ENCODE results near the gene SERHL2. TPM values are rescaled to one million over a fixed set of nuclear protein-coding genes. Genes with fewer than 3 reads are reported as not detected.
"Not testable (repeated sequence)": the region's sequence is repeated elsewhere in the genome, so short reads cannot be mapped to it uniquely, and the experiment has no call there.

Gene SERHL2
- total RNA-seq, 1 experiment from 2014 or later: 1.1 TPM

DNA sequence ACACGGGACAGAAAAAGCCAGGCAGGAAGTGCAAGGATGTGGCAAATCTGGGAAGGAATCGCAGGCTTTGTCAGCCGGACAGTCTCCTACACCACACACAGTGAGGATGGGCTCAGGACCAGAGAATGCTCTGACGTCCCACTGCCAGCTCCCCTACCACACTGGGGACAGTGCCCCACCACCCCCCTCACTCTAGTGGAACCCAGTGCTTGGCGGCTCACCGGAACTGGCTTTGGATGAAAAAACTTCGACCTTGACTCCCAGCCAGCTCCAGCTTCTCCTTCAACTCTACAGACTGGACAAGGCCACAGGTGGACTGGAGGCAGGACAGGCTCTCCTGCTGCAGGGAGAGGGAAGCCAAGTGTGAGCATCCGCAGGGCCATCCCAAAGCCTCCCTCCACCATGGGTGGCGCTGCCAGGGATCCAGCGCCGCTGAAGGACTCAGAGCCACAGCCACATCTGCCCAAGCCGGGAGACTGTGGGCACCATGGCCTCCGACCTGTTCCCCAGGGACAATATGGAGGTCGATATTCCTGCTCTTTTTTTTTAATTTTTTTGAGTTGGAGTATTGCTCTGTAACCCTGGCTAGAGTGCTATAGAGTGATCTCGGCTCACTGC lies 24.0 kb downstream of the SERHL2 start:
- DNase-seq (ENCODE audit: low spot score) (no peak), ATAC-seq (no peak)
- Mint-ChIP-seq H3K36me3 (peaks cover 24% of the 10 kb centered on the region), H3K27ac (no peak overlapping the region), H3K4me1 (peaks cover 6% of the 10 kb centered on the region), H3K4me3 (no peak overlapping the region), H3K27me3 (ENCODE audit: low read depth) (no peaks in the 10 kb centered on the region), H3K9me3 (no peaks in the 10 kb centered on the region)
- TF ChIP-seq ZNF263 (CRISPR knock-in tag; IDR thresholded peaks at IDR 0.05; ENCODE audit: low read depth) (no peak), ZNF416 (CRISPR knock-in tag; IDR thresholded peaks at IDR 0.05) (no peak), SMAD4 (CRISPR knock-in tag; IDR thresholded peaks at IDR 0.05) (no peak), SOX15 (CRISPR knock-in tag; IDR thresholded peaks at IDR 0.05) (no peak)
- ChIA-PET CTCF (no interaction called here), POLR2A (no interaction called here)

DNA sequence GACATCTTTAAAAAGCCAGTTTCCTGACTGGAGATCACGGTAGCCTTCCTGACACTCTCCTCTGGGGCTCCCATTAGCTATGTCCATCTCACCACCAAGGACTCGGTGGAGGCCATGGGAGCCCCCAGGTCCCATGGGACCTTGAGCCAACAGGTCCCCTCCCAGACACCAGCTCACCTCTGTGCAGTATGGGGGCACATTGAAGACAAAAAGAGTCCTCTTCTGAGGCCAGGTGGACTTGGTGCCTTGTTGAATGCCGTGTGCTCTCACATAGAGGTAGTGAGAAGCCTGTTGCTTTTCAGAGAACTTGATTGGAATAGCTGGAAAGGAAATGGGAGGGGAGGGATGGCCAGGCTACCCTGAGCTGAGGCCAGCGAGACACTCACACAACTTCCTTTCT lies 26.3 kb downstream of the SERHL2 start:
- H3K36me3 Mint-ChIP-seq: peaks cover 26% of the 10 kb centered on the region
- H3K27me3 Mint-ChIP-seq (ENCODE audit: low read depth); H3K9me3 Mint-ChIP-seq; H3K4me1 Mint-ChIP-seq; H3K27ac Mint-ChIP-seq; DNase-seq (ENCODE audit: low spot score); ATAC-seq; CTCF ChIA-PET: not testable (repeated sequence)
- H3K4me3 Mint-ChIP-seq: peak overlapping the region; percentile 42
- POLR2A ChIA-PET: interaction anchor here (0.6 kb wide), 1 partner anchor 72 kb away, joined by 3 read pairs; no protein-coding TSS in a partner anchor

DNA sequence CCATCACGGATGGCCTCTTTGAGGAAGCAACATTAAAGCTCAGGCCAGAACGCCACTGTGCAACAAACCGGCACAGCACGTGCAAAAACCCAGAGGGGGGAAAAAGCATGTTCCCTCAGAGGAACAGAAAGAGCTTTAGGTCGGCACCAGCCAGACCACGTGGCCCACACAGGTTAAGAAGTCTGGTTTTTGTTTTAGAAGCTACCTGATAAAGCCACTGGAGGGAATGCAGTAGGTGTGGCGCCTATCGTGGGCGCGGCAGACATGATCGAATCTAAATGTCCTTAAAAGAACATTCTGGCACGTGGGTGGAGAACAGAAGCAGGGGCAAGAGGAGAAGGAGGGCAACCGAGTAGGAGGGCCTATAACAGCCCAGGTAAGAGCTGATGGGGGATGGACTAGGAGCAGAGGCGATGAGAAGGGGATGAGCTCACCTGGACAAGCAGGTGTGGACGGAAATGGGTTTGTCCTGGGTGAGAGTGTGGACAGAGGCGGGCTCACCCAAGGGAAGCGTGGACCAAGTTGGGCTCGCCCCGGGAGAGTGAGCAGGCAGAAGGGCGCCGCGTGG lies 27.5 kb downstream of the SERHL2 start:
- H3K36me3 Mint-ChIP-seq: peaks cover 37% of the 10 kb centered on the region
- not testable (repeated sequence) for H3K4me1 Mint-ChIP-seq; H3K27me3 Mint-ChIP-seq (ENCODE audit: low read depth); H3K9me3 Mint-ChIP-seq; DNase-seq (ENCODE audit: low spot score)
- H3K4me3 Mint-ChIP-seq: peak overlapping the region; percentile 95
- ChIA-PET POLR2A (interaction anchor here (0.6 kb wide), 1 partner anchor 12 kb away, joined by 3 read pairs; no protein-coding TSS in a partner anchor), CTCF (interaction anchor here (1.2 to 2.0 kb wide), 2 partner anchors 33 to 41 kb away, joined by 3 to 6 read pairs; no protein-coding TSS in a partner anchor)
- ATAC-seq: peak; percentile 60
- peak overlapping the region; percentile 94 for H3K27ac Mint-ChIP-seq

DNA sequence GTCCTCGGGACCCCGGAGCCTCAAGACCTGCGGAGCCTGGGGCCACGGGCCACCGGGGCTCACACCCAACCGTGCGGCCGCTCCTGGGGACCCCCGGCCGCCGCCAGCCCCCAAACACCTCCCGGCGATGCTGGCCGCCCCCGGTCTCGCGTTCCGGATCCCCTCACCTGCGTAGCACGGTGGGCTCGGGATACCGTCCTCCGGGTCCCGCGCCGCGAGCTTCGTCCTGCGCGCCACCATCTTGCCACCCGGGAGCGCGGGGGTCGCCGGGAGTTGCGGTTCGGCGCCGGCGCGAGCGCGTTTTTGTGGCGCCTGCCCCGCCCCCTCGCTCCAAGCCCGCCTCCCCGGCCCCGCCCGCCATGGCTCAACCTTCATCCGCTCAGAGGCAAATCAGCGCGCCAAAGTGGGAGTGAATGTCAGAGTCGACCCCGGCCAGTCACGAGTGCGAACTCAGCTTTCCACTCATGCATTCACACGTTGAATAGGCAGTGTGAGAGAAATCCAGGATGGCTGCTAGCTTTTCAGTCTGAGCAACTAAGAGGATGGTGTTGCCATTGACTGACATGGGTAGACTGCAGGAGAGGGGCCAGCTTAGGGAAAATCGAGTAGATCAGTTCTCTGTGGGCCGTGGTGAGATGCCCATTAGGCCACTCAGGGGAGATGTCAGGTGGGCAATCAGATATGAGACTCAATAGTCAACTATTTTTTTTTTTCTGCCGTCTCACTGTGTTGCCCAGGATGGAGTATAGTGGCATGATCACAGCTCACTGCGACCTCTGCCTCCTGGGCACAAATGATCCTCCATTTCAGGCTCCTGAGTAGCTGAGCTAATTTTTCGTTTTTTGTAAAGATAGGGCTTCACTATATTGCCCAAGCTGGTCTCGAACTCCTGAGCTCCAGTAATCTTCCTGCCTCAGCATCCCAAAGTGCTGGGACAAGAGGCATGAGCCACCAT lies 28.3 kb downstream of the SERHL2 start:
- ChIA-PET CTCF (interaction anchor here (0.5 to 2.0 kb wide), 4 partner anchors 32 to 55 kb away, joined by 3 to 6 read pairs (median 4); partner anchors contain the start of gene POLDIP3), POLR2A (interaction anchor here (0.6 kb wide), 2 partner anchors 13 to 433 kb away, joined by 3 to 10 read pairs; partner anchors contain the start of gene PACSIN2)
- Mint-ChIP-seq H3K36me3 (peaks cover 42% of the 10 kb centered on the region), H3K4me3 (peak overlapping the region; percentile 95), H3K4me1 (peaks cover 6% of the 10 kb centered on the region), H3K9me3 (no peaks in the 10 kb centered on the region), H3K27ac (peak overlapping the region; percentile 94), H3K27me3 (ENCODE audit: low read depth) (no peaks in the 10 kb centered on the region)
- ATAC-seq (peak; percentile 66), DNase-seq (ENCODE audit: low spot score) (peak; percentile 75)
- TF ChIP-seq KAT7 (CRISPR knock-in tag; IDR thresholded peaks at IDR 0.05; ENCODE audit: borderline replicate concordance) (no peak), FOXK1 (CRISPR knock-in tag; IDR thresholded peaks at IDR 0.05) (no peak), ETV6 (CRISPR knock-in tag; IDR thresholded peaks at IDR 0.05) (peak; percentile 80), MYBL2 (CRISPR knock-in tag; IDR thresholded peaks at IDR 0.05) (0 out of 2 replicates have a peak, but pooled peaks have one; percentile 43), ESRRA (CRISPR knock-in tag; IDR thresholded peaks at IDR 0.05; ENCODE audit: borderline replicate concordance) (no peak), GRHL2 (CRISPR knock-in tag; IDR thresholded peaks at IDR 0.05; ENCODE audit: insufficient replicate concordance, severe bottlenecking) (no peak), ZNF232 (CRISPR knock-in tag; IDR thresholded peaks at IDR 0.05) (no peak), ZNF396 (CRISPR knock-in tag; IDR thresholded peaks at IDR 0.05; ENCODE audit: borderline replicate concordance) (no peak), NFATC4 (CRISPR knock-in tag; IDR thresholded peaks at IDR 0.05) (no peak), CBFB (CRISPR knock-in tag; IDR thresholded peaks at IDR 0.05; ENCODE audit: low read depth) (no peak), PRRX2 (CRISPR knock-in tag; IDR thresholded peaks at IDR 0.05) (no peak), FOXP1 (CRISPR knock-in tag; IDR thresholded peaks at IDR 0.05; ENCODE audit: borderline replicate concordance) (peak; percentile 52; the same call in 1 of the 2 replicates)
- TF ChIP-seq, protein P1, sequence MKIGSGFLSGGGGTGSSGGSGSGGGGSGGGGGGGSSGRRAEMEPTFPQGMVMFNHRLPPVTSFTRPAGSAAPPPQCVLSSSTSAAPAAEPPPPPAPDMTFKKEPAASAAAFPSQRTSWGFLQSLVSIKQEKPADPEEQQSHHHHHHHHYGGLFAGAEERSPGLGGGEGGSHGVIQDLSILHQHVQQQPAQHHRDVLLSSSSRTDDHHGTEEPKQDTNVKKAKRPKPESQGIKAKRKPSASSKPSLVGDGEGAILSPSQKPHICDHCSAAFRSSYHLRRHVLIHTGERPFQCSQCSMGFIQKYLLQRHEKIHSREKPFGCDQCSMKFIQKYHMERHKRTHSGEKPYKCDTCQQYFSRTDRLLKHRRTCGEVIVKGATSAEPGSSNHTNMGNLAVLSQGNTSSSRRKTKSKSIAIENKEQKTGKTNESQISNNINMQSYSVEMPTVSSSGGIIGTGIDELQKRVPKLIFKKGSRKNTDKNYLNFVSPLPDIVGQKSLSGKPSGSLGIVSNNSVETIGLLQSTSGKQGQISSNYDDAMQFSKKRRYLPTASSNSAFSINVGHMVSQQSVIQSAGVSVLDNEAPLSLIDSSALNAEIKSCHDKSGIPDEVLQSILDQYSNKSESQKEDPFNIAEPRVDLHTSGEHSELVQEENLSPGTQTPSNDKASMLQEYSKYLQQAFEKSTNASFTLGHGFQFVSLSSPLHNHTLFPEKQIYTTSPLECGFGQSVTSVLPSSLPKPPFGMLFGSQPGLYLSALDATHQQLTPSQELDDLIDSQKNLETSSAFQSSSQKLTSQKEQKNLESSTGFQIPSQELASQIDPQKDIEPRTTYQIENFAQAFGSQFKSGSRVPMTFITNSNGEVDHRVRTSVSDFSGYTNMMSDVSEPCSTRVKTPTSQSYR (CRISPR knock-in tag; IDR thresholded peaks at IDR 0.05): 0 out of 2 replicates have a peak, but pooled peaks have one; percentile 19
- TF ChIP-seq, protein P2, sequence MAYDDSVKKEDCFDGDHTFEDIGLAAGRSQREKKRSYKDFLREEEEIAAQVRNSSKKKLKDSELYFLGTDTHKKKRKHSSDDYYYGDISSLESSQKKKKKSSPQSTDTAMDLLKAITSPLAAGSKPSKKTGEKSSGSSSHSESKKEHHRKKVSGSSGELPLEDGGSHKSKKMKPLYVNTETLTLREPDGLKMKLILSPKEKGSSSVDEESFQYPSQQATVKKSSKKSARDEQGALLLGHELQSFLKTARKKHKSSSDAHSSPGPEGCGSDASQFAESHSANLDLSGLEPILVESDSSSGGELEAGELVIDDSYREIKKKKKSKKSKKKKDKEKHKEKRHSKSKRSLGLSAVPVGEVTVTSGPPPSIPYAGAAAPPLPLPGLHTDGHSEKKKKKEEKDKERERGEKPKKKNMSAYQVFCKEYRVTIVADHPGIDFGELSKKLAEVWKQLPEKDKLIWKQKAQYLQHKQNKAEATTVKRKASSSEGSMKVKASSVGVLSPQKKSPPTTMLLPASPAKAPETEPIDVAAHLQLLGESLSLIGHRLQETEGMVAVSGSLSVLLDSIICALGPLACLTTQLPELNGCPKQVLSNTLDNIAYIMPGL (CRISPR knock-in tag; IDR thresholded peaks at IDR 0.05): no peak
- TF ChIP-seq, protein P3, sequence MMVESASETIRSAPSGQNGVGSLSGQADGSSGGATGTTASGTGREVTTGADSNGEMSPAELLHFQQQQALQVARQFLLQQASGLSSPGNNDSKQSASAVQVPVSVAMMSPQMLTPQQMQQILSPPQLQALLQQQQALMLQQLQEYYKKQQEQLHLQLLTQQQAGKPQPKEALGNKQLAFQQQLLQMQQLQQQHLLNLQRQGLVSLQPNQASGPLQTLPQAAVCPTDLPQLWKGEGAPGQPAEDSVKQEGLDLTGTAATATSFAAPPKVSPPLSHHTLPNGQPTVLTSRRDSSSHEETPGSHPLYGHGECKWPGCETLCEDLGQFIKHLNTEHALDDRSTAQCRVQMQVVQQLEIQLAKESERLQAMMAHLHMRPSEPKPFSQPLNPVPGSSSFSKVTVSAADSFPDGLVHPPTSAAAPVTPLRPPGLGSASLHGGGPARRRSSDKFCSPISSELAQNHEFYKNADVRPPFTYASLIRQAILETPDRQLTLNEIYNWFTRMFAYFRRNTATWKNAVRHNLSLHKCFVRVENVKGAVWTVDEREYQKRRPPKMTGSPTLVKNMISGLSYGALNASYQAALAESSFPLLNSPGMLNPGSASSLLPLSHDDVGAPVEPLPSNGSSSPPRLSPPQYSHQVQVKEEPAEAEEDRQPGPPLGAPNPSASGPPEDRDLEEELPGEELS (CRISPR knock-in tag; IDR thresholded peaks at IDR 0.05): peak; percentile 66; the same call in 1 of the 2 replicates
- TF ChIP-seq, protein P4, sequence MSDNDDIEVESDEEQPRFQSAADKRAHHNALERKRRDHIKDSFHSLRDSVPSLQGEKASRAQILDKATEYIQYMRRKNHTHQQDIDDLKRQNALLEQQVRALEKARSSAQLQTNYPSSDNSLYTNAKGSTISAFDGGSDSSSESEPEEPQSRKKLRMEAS (CRISPR knock-in tag; IDR thresholded peaks at IDR 0.05): peak; percentile 72
